AML-193 (cell line): Measurements from ENCODE around the gene NACC1.

Experiments used
- DNase-seq, 2 experiments: peaks; one replicate each; lab custom pipeline; 2025; lab: John Stamatoyannopoulos, UW

Gene NACC1

GRCh38 chr19:13117772-13118423 is at the start of gene NACC1:
Gene NACC1 (plus strand): TSS chr19:13118264. CDS start chr19:13135208, 16,944 bp downstream.
- peak; percentile 85 for DNase-seq

- DNase-seq = no peak
These were observed 48.4 kb upstream of the NACC1 start for GRCh38 chr19:13069415-13070359.

GRCh38 chr19:13070425-13071140 is 47.5 kb upstream of the NACC1 start:
- no peak for DNase-seq

- no peak for DNase-seq
These were observed 46.4 kb upstream of the NACC1 start for GRCh38 chr19:13071444-13072187.

- no peak for DNase-seq
These were observed 45.7 kb upstream of the NACC1 start for GRCh38 chr19:13072188-13072908.

GRCh38 chr19:13073263-13073662 is 44.8 kb upstream of the NACC1 start:
- DNase-seq = no peak

- no peak for DNase-seq
These were observed 43.7 kb upstream of the NACC1 start for GRCh38 chr19:13074378-13074777.

GRCh38 chr19:13076320-13076719 is 41.7 kb upstream of the NACC1 start:
- DNase-seq = no peak

GRCh38 chr19:13076787-13077186 is 41.3 kb upstream of the NACC1 start:
- DNase-seq = no peak

- DNase-seq = no peak
These were observed 40.8 kb upstream of the NACC1 start for GRCh38 chr19:13077240-13077639.

GRCh38 chr19:13078381-13078780 is 39.7 kb upstream of the NACC1 start:
- no peak for DNase-seq

GRCh38 chr19:13078897-13079541 is 39.0 kb upstream of the NACC1 start:
- no peak for DNase-seq

- DNase-seq = no peak
These were observed 38.5 kb upstream of the NACC1 start for GRCh38 chr19:13079542-13079986.

- DNase-seq = no peak
These were observed 35.7 kb upstream of the NACC1 start for GRCh38 chr19:13082192-13083007.

GRCh38 chr19:13083008-13083404 is 35.1 kb upstream of the NACC1 start:
- DNase-seq = no peak

GRCh38 chr19:13083627-13084026 is 34.4 kb upstream of the NACC1 start:
- no peak for DNase-seq

GRCh38 chr19:13085666-13086065 is 32.4 kb upstream of the NACC1 start:
- no peak for DNase-seq

GRCh38 chr19:13086341-13086740 is 31.7 kb upstream of the NACC1 start:
- no peak for DNase-seq

- no peak for DNase-seq
These were observed 30.8 kb upstream of the NACC1 start for GRCh38 chr19:13087295-13087694.
